GM21381 (cell line): ENCODE results near the gene USP6NL.
"Not testable (repeated sequence)": the region's sequence is repeated elsewhere in the genome, so short reads cannot be mapped to it uniquely, and the experiment has no call there.

ENCODE experiments used
- ATAC-seq: cut with Tn5 transposase; IDR thresholded peaks from one replicate; pipeline ENCODE4 v1.9.1; 2021; ENCODE audit warnings: mild to moderate bottlenecking, moderate library complexity; ENCODE audit not compliant: unreplicated experiment

USP6NL gene

DNA sequence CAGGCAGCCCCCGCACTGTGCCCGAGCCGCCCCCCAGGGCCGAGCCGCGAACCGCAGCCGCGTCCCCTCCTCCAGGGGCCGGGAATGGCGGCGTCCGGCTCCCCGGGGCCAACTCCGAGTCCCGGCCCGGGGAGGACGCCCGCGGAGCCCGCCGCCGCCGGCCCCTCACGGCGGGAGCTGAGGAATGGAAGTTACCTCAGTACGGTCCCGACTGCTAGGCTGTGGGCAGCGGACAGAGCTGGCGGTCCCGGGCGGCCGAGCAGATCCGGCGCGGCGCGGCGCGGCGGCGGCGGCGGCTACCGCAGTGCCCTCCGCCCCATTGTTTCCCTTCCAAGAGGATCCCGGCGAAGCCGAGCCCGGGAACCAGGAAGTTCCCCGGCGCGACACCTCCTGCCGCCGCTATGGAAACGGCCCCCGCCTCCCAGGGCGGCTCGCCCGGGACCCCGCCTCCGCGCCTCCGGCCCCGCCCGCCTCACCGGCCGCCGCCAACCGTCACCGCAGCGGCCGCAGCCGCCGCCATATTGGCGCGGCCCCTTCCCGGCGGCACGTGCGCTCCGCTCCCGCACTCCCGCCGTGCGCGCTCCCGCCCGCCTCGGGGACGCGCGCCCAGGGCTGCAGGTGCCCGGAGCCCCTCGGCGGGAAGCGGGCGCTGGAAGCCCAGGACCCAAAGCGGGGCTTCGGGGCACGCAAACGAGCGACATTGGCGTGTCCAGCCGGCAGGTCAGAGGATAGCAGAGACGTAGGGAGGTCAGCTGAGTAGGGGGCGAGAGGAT is at the start of gene USP6NL:
USP6NL (minus strand) TSS at position 403 of the 773 bp plus-strand sequence. CDS start 14,016 bp downstream, outside the sequence.
- ATAC-seq, result peak; percentile 55

DNA sequence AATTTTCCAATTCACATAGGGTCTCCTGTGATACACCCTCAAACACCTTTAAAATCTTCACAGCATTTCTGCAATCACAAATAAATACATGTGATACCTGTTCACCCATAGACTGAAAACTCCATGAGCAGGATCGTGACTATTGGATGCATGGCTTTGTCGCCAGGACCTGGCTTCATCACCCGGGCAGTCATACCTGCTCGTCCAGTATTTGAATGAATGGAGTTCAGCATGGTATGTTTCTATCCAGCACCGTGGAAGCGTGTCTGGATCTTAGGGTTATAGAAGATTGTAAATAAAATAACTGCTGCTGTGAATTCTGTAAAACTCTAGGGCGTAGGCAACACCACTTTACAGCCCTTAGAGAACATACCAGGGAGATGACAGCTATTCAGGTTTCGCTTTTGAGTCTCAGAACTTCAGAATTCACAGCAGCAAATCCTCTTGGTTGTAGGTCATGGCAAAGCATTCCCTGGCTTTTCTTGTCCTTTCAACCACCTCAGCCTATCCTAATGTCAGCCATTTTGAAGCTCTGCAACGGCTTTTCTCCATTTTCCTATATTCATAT is 47.4 kb upstream of the USP6NL start:
- no peak for ATAC-seq

DNA sequence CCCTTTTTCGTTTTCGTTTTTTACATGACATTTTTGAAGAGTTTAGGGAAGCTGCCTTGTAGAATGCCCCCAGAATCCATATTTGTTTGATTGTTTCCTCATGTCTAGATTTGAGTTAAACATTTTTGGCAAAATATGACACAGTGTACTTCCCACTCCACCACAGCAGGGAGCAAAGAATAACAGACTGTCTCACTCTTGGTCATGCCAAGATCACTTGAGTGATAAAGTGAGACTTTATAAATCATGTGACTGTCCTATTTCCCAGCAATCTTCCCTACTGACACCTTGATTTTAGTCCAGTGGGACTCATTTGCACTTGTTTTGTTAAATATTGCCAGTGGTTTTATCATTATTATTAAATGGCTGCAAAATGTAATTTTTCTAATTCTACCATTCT is 44.4 kb upstream of the USP6NL start:
- no peak for ATAC-seq

DNA sequence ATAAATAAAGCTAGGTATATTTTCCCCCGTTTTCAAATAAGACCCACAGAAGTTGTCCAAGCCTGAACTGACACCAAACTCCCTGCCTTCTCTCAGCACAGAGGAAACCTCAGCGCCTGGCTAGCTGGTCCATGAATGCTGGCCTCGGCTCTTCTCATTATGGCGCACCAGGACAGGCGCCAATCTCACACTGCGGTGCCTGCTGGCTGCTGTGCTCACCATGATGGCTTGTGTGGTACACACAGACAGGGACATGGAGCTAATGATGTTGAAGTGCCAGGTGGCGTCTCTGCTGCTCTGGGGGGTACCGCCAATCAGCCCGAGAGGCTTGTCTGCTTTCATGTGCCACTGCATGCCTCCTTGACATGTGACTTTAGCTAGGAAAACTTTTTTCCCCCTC is 43.2 kb upstream of the USP6NL start:
- ATAC-seq, result no peak

DNA sequence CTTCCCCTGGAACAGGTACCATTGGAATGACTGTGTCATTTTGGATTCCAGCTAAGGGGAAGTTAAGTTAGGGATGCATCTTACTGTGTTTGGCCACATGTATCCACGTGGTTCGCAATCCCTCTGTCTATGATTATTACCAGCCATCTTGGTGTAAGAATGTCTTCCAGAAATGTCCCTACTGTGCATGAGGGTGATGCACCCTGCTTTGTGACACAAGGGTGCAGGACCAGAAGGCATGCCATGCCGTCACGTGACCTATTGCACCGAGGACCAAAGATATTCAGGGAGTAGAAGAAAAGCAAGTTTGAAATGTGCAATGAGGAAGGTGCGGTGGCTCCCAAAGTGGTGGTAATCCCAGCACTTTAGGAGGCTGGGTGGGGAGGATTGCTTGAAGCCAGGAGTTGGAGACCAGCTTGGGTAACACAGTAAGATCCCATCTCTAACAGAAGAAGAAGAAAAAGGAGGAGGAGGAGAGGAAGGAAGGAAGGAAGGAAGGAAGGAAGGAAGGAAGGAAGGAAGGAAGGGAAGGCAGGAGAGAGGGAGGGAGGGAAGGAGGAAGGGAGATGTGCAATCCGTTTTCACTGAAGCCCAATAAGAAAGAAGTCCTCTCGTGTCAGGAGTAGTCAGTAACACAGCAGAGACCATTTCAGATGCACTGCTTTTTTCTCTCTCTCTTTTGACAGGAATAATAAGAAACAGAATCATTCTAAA is 42.5 kb upstream of the USP6NL start:
- no peak for ATAC-seq

DNA sequence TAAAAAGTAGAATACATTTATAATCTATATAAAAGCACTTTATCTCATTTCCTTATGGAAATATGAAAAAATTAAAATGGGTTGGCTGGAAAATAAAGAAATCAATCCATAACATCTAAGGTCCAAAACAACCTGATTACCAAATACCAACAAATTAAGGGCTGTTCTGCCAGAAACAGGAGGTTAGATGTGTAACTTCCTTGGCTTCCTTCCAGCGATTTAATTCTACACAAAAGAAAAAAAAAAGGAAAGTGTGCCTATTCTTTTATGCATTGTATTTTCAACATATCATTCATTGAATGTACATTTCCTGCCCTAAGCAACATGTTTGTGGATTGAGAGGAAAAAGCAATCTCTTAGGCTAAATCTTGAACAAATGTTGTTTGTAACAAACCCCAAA is 36.2 kb upstream of the USP6NL start:
- ATAC-seq, result no peak

DNA sequence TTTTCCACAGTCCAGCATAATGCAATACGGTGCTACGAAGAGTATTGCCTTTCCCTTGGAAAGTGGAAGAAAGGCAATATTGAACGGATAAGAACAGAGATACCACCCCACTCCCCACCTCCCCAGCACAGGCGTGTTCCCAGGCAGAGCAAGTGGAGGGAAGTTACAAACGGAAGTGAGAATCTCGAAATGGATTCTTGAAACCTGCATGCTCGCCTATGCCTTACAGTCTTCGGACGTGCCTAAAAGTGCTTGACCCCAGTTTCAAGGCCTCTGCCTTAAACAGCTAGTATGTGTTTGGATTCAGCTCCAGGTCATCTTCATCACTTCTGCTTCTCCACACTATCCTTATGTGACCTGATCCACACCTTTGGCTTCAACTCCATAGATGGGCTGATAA is 35.0 kb upstream of the USP6NL start:
- ATAC-seq, result no peak

DNA sequence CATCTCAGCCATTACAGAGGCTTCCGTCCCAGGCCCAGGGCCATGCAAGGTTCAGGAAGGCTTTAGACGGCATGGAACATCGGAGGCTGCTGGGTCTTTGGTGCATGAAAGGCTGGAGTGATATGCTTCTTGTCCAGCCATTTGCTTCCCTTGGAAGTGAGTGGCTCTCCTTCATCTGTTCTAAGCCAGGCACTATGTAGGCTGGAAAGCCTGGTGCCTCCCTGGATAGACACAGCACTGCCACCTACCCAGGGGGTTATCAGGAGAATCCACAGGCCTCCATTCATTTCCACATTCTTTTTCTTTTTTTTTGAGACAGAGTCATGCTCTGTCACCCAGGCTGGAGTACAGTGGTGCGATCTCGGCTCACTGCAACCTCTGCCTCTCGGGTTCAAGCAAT is 31.6 kb upstream of the USP6NL start:
- ATAC-seq, result no peak

DNA sequence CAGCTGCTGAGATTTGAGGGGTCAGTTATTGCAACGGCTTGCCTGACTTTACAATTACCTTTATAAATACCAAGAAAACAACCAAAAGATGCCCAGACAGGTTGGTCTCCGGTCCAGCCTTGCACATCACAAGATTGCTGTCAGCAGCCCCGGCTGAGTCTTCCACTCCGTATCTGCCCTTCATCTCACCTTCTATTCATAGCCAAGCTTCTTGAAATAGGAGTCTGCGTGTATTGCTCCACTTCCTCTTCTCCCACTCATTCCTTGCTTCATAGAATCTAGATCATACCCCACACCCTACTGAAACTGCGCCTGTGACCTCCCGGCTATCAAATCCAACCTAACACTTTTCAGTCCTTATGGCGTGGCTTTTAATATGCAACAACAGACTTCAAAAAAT is 31.1 kb upstream of the USP6NL start:
- ATAC-seq, result no peak

DNA sequence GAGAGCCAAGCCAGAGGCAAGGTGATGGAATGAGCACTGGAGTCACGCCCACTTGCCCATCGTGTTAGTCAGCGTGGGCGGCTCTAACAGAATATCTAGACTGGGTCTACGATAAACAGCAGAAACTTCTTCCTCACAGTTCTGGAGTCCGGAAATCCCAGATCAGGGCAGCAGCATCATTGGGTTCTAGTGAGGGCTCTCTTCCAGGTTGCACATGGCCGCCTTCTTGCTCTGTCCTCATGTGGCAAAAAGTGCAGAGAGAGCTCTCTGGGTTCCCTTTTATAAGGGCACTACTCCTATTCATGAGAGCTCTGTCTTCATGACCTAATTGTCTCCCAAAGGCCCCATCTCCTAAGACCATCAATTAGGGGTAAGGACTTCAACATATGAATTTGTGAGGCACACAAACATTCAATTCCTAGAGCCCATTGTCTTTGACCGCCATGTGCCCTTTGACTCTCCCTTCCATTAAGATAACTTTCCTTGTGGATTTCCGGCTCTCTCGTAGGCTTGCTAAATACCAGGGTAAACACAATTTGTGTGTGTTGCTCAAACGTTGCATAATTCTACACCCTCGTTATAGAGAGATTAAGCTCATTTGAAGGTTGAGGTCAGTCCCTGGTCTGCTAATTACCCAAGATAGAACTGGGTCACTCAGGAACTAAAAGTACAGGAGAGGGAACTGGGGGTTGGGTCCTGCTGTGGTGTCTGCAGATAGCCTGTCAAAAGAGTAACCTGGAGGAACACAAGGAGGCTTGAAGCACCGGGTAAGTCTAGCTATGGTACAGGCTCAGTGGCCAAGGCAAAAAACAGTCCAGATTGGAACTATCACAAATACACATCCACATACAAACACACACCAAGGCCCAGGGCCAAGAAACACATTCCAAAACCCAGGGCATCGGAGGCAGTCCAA is 28.7 kb upstream of the USP6NL start:
- no peak for ATAC-seq

DNA sequence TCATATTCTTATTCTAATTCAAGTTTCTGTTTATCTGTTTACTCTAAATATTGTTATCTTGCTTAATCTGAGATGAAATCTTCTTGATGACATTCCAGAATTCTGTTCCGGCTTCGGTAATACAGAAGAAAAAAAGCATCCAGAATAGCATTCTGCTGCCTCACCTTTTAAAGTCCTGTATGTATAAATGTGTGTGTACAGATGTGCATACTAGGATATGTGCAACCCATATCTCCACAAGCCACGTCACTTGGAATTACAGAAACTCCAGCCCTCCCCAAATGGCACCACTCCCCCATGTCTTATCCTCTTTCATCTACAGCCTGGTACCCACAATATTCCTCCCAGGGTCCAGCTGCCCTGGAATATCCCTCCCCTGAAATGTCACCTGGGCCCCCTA is 27.9 kb upstream of the USP6NL start:
- no peak for ATAC-seq

DNA sequence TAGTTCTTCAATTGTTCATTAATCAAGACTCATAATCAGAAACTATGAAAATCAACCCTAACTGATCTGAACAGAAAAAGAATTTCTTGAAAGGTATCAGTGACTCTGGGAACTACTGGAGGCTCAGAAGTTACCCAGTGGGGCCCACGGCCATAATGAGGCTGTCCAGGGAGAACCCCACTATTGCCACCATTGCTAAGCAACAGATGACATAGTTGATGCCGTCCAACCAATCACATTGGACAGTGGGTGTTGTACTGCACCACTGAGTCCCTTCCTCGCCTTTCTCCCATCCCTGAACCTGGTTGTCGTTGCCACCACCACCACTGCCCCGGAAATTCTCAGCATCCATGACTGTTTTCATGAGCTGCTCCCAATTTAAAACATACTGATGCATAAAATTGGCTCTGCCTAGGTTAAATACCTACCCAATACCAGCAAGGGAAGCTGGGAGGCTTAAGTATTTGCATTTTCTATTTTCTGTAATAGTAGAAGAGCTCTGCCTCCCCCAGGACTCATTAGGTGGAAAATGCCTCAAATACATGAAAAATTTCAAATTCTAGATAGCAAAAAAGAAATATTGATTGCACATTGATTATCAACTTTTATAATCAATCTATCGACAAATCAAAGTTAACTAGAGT is 26.7 kb upstream of the USP6NL start:
- no peak for ATAC-seq

DNA sequence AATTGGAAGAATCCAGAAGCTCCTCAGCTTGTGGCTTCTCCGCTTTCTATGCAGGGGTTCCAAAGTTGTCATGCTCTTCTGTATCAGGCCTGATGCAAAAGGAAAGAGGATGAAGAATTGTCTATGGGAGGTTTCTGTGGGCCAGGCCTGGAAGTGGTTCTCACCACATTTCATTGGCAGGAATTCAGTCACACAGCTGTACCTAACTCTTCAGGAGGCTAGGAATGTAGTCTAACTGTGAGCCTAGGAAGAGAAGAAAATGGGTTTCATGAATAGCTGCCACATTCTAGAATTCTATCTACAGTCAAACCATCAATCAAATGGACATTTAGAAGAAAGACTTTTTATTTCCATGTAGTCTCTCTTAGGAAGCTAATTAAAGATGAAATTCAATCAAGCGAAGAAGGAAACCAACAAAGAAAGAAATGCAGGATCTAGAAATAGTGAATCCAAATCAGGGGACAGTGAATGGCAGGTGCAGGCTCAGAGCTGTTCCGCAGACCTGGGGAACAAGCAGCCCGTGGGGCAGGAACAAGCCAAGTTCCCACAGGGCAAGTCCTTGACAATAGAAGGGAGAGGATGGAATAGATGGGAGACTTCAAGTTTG is 25.4 kb upstream of the USP6NL start:
- ATAC-seq, result no peak

DNA sequence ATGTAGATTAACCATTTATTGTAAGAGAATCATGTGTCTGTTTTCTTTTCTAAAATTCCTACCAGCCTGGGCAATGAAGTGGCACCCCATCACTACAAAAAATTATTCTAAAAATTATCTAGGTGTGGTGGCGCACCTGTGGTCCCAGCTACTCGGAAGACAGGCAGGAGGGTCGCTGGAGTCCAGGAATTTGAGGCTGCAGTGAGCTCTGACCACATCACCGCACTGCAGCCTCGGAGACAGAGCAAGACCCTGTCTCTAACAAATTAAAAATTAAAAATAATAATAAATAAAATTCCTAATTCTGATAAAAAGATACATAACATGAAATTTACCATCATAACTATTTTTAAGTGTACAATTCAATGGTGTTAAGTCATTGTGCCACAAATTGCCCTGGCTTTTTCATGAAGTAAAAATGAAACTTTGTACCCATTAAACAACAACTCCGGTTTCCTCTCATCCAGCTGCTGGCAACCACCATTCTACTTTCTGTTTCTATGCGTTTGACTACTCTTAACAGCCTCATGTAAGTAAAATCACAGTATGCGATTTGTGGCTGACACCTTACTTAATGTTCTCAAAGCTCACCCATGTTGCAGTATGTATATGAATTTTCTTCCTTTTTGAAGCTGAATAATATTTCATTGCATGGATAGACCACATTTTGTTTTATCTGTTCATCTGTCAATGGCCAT is 20.6 kb upstream of the USP6NL start:
- peak; percentile 97 for ATAC-seq

DNA sequence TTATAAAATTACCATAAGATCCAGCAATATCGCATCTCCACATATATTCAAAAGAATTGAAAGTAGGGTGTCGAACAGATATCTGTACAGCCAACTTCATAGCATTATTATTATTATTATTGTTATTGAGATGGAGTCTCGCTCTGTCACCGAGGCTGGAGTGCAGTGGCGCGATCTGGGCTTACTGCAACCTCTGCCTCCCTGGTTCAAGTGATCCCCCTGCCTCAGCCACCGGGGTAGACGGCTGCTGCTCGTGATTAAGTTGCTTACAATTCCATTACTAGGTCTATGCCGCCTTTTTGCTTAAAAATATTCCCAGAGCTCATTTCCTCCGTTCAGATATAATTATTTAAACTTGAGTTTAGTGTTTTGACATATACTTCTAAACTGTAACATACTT is 19.8 kb upstream of the USP6NL start:
- ATAC-seq, result no peak

DNA sequence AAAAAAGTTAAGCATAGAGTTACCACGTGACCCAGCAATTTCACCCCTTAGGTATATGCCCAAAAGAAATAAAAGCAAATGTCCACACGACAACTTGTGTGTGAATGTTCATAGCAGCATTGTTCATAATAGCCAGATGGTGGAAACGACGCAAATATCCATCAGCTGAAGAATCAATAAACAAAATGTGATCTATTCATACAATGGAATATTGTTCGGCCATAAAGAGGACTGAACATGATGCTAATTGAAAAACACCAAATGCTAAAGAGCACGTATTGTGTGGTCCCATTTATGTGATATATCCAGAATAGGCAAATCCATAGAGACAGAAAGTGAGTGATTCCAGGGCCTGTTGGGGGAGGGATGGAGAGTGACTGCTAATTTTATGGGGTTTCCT is 18.3 kb upstream of the USP6NL start:
- ATAC-seq, result no peak

DNA sequence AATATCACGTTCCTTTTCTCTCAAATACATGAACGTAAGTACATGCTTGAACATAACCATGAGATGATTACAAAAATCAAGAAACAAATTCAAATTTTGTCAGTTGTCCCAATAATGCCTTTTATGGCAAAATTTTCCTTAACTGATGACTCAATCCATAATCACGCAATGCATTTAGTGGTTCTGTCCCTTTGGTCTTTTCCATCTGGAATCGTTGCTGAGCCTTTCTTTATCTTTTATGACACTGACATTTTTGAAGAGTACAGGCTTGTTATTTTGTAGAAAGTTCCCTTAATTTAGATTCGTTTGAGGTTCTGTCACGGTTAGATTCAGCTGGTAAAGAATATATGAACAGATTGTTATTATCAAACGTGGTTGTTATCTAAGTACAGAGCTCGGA is 16.5 kb upstream of the USP6NL start:
- ATAC-seq, result not testable (repeated sequence)

DNA sequence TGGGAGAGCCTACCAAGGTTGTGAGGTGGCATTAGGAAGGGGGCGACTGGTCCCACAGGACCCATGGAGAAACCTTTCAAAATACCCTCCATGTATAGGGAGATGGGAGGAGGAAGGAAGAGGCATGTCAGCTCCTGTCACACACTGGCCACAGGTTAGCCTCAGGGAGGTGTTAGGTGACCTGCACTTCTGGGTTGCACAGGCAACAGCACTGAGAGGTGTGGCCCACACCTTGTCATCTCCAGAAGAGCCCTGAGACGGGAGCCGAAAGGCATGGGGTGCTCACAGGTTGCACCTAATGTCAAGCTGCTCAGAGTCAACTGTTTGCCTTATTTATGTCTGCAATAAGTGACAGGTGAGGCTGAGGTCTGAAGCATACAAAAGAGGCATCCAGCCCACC is 14.6 kb upstream of the USP6NL start:
- no peak for ATAC-seq

DNA sequence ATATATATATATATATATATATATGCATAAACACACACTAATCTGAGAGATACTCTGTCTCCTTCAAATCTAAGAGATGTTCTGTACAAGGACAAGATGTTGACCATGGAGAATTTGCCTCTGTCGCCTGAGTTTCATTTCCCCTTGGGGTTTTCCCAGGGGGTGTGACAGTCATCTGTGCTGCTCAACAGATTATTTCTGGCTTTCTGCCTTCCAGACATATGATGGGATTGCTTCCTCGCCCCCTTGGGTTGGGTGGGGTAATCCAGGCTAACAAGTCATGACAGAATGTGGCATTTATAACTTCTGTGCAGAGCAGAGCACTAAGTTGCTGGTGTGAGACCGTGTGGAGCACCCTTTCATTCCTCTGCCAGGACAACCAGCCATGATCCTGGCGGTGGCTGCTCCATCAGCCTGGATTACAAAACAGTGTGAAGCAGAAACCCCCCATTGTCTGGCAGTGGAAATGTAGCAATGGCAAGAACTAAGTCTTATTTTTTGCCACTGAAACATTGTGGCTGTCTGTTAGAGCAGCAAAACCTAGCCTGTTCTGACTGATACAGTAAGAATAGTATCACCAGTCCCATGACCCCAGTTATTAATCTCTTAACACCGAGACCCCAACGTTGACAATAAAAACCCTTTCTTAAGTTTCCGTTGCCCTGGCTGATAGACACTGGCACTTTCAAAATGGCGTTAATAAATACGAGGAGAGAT is 13.7 kb upstream of the USP6NL start:
- ATAC-seq, result peak; percentile 83
